Stimulated activated CD4-positive, alpha-beta T cell treated with anti-CD3 and anti-CD28 coated beads, Interleukin-2, amount 100 ng/mL, for 4 hours (primary cell): ENCODE data around the gene PBLD.

ENCODE experiments used
- DNase-seq: peaks from one replicate; pipeline ENCODE4 v3.0.0-alpha.2; 2020; ENCODE audit warnings: low read depth

Gene PBLD

DNA sequence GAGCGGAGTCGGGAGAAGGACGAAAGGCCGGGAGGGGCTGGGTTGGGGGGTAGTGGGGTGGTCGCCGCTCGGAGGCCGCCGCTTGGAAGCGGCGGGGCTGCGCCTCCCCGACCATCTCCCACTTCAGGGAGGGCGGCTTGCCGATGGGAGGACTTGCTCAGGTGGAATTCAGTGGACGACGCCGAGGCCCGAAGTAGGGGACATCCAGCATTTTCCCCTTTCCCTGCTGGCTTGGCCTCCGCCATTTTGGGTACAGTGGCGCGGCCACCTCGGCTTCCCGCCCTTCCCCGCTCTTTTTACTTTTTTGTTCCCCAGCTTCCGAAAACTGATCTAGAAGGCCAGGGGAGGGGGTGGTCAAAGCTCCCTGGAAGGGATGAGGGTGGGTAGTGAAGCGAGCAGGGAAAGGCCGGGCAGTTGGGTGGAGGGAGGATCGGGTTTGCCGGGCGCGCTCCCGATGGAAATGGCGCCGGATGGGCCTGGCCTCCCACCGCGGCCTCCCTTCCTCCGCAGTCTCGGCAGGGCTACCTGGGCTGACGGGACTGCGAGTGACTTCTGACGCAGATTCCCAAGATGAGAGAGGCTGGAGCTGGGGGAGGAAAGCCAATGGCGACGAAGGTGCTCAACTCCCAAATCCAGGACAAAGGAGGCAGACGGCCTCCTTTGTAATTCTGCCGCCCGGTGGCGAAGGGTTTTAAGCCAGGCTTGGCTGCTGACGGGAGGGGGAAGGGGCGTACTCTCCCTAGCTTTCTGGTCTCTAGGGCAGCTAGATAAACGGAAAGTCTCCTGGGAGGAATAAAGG is at the start of gene PBLD:
PBLD (minus strand) TSS at position 670 of the 799 bp plus-strand sequence. CDS start 26,084 bp downstream, outside the sequence.
- peak; percentile 27 for DNase-seq

DNA sequence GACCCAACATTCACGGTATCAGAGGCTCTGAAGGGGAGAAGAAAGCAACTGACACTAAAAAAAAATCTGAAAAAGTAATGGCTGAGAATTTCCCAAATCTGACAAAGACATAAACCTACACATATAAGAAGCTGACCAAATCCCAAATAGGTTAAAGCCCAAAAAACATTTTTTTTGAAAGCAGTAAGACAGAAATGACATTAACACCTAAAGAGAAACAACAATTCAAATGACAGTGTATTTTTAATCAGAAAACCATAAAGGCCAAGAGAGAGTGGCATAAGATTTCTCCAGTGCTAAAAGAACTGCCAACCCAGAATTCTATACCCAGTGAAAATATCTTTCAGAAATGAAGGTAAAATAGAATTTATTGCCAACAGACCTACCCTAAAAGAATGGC is 38.9 kb upstream of the PBLD start:
- no peak for DNase-seq

DNA sequence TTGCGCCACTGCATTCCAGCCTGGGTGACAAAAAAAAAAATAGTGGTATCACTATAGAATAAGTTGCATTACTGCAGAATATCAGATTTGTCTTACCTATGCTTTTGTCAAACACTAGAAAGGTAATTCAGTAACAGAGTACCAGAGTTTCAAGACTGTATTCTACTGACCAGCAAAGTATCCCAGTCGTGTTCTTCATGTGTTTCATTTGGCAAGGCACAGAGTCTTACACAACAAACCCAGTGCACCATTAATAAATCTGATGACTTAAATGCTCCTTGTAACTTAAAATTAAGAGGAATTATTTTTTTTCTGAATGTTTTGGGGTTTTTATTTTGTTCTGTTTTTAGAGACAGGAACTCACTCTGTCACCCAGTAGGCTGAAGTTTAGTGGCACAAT is 34.4 kb upstream of the PBLD start:
- DNase-seq: no peak

DNA sequence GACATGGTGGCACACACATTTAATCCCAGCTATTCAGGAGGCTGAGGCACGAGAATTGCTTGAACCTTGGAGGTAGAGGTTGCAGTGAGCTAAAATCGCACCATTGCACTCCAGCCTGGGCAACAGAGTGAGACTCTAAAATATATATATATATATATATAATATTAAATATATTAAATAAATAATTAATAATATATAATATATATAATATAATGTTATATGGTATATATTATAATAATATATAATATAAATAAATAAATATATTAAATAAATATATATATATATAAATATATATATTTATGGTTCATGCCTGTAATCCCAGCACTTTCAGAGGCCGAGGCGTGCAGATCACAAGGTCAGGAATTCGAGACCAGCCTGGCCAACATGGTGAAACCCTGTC is 33.9 kb upstream of the PBLD start:
- DNase-seq: no peak

DNA sequence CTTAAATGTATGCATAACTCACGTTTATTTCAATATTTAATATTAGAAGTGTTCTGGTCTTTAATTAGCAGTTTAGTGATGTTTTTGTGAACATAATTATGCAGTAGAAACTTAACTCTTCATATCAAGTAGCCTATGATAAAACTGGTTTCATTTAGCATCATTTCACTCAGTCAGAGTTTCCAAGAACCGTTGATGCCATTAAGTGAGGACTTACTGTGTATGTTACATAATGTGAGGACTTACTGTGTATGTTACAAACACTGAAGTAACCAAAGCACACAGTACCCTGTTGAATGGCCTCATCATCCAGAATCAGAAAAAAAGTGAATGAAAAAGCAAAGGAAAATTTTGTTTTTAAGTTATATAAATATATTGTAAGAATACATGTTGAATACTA is 32.9 kb upstream of the PBLD start:
- no peak for DNase-seq

DNA sequence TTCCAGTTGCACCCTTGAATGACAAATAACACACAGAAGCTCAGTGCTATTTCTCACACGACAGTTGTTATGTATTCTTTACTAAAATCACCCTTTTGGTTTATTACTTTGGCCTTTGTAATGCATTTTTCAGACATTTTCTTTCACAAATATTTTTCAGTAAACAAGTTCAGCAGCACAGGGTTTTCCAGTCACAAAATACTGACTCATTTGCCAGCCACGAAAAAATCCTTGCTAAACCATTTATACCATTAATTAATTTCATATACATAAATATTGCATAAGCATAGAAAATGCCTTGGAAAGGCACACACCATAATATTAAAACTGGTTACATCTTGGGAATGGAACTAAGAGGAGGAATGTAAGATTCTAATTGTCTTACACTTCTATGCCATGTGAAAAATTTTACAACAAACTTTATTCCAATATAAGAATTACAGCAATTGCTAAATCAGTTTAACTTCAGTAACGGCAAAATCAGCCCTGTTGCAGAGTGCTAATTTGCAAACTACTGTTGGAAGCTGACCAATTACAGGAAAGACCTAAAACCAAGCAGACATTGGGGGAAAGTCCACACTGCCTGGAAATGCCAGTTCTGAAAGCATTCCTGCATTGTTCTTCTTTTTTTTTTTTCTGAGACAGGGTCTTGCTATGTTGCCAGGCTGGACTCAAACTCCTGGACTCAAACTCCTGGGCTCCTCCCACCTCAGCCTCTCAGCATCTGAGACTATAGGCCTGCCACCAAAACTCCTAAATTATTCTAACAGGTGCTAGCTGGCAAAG is 31.6 kb upstream of the PBLD start:
- DNase-seq: no peak

DNA sequence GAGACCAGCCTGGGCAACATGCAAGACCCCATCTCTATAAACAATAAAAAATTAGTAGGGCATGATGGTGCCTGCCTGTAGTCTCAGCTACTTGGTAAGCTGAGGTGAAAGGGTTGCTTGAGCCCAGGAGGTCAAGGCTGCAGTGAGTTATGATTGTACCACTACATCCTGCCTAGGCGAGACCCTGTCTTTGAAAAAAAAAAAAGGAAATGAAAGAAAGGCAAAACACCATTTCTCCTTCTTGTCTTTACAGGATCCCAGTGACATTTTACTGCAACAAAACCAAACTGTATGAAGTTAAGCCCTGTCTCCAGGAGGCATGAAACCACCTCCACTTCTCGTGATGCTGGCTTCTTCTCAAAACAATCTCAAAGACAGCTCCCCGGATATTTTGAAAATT is 29.9 kb upstream of the PBLD start:
- no peak for DNase-seq

DNA sequence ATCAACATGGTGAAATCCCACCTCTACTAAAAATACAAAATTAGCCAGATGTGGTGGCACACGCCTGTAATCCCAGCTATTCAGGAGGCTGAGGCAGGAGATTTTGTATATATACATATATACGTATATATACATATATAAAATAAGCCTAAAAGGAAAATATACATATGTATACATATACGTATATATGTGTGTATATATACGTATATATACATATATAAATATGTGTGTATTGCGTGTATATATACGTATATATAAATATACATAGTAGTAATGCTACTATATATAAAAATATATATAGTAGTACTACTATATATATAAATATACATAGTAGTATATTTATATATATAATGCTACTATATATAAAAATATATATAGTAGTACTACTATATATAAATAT is 26.5 kb upstream of the PBLD start:
- no peak for DNase-seq

DNA sequence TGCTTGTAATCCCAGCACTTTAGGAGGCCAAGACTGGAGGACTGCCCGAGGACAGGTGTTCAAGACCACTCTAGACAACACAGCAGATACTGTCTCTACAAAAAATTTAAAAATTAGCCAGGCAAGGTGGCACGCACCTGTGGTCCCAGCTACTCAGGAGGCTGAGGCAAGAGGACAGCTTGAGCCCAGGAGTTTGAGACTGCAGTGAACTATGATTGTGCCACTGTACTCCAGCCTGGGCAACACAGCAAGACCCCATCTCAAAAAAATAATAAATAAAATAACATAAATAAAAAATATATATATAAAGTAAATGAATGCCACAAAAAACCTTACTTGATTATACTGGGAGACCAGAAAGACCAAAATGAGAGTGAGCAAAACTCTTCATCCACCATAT is 20.8 kb upstream of the PBLD start:
- DNase-seq: no peak

DNA sequence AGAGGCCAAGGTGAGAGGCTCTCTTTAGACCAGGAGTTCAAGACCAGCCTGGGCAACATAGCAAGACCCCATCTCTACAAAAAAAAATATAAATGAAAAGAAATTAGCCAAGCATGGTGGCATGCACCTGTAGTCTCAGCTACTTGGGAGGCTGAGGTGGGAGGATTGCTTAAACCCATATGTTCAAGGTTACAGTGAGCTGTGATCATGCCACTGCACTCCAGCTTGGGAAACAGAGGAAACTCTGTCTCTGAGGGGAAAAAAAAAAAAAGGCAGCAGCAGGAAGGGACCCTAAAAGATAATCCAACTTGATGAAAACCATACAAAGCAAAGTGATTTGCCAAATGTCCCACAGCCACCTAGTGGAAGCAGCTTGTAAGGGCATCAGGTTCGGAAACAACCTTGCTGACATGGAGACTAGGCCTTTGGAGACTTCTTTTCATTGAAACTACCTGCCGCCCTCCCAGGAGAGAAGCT is 15.6 kb upstream of the PBLD start:
- peak; percentile 21 for DNase-seq

DNA sequence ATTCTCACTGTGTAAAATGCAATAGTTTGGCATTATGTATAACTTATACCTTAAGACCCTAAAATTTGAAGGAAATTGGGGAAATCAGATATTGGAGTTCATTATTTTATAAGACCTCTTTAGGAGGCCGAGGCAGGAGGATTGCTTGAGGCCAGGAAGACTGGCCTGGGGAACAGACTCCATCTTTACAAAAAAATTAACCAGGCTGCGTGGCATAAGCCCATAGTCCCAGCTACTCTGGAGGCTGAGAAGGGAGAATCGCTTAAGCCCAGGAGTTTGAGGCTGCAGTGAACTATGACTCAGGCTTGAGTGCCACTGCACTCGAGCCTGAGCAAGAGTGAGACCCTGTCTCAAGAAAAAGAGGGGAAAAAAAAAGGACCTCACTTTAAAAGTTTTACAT is 14.0 kb upstream of the PBLD start:
- no peak for DNase-seq

DNA sequence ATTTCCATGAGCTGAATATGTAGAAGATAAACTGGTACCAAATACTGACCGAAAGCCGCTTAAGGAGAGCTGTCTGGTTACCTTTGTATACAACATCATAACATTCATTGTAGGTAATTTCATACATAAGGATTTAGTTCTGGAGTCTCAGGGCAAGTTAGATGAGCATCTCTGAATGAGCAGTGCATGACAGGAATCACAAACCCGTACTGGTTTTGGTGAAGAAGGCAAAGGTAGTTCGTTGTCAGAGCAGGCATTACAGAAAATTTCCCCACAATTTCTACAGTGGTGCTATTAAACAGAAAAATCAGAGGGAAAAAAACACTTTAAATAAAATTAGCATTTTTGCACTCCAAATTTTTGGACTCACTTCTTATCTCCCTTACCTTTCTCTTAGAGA is 12.9 kb upstream of the PBLD start:
- DNase-seq: no peak

DNA sequence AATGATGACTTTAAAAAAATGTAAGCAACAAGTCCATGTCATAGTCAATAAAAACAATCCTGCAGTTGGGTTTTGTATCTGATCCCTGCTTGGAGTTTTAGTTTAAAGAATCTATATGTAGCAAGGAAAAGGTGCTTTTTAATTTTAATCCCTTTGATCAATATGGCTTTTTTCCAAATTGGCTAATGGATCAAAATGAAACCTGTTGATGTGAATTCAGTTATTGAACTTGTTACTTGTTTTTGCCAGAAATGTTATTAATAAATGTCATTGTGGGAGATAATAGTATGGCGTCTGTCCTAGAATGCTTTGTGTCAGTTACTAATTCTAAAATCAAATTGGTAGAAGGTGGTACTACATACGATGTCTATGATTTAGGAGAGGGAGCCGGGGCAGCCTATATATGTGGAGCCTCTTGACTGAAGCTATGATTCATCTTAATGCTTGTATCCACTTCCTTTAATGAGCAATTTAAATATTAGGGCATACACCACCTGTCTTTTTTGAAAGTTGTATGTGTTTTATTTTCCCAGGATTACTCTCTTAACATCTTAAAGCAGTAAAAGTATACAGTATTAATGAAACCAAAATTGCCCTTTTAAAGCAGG is 10.3 kb upstream of the PBLD start:
- DNase-seq: no peak

DNA sequence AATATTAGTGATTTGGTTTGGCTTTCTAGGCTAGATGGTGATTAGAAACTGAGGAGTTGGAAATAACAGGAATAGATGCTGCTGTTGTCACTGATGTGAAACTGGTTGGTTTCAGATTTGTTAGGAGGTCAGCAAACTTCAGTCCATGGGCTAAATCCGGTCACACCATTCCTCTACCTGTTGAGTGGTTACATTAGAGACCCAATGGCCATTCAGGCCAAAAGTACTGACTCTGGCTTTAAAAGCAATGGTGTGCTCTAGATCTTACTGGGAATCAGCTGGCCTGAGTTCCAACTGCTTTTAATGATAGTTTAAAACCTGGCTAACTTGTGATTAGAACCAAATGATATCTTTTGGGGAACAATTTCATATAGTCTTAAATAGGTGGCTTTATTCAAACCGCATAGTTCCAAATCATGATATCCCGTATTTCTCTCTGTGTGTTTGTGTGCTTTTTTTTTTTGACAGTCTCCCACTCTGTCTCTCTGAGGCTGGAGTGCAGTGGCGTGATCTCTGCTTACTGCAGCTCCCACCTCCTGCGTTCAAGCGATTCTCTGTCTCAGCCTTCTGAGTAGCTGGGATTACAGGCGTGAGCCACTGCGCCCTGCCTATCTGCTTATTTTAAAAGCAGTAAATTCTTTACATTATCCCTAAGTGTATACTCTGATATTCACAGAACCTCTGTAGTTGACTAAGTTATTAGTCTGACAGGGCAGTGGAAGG is 7.8 kb upstream of the PBLD start:
- DNase-seq: no peak

DNA sequence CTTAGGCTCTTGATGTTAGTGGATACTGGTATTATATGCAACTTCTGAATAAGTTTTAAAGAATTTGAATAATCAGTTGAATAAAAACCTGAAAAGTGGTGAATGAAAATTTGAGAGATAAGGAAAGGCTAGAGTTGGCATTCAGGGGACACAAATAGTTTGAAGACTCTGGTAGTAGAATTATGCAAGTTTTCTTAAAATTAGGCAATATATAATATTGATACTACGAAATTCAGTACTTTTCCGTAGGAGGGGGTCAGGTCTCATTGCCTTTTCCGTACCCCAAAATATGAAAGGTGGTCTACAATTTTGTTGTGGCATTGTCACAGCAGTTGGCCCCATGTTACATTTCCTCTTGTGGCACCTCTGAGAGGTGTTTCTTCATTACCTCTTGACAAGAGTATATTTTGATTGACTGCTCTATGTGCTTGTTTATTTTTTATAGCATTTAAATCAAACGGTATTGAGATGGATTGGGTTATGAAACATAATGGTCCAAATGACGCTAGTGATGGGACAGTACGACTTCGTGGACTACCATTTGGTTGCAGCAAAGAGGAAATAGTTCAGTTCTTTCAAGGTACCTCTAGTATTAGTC is 4.1 kb upstream of the PBLD start:
- DNase-seq: no peak

DNA sequence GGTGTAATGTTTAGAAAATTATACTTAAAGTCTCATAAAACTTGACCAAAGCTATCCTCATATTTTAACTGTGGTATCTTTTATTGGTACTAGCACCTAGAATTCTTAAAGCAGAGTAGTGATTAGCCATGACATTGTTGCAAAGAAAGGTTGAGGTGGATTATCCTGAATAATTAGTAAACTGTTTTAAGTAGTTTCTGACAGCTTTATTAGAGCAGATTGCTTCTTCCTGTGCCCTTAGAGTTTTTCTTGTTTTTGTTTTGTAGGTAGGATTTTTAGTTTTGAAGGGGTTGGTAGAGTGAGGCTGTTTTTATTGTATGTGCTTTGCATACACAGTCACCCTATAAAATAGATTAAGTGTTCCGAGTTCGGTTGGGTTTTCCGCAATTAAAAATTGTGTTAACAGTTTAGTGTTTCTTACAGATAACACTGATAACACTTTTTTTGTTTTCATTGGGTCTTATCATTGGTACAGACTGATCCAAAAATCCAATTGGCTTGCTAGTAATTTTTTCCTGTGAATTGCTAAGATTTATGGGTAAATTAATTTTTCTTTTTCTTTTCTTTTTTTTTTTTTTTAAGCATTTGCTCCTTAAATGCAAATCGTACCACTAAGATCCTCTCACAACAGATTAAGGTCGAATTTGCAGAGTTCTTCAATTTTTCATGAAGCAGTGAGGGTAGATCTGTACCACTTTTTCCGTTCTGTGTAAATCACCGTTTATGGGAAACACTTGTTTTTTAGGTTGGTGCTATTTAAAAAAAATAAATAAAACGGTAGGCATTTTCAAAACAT is 2.1 kb upstream of the PBLD start:
- DNase-seq: no peak

DNA sequence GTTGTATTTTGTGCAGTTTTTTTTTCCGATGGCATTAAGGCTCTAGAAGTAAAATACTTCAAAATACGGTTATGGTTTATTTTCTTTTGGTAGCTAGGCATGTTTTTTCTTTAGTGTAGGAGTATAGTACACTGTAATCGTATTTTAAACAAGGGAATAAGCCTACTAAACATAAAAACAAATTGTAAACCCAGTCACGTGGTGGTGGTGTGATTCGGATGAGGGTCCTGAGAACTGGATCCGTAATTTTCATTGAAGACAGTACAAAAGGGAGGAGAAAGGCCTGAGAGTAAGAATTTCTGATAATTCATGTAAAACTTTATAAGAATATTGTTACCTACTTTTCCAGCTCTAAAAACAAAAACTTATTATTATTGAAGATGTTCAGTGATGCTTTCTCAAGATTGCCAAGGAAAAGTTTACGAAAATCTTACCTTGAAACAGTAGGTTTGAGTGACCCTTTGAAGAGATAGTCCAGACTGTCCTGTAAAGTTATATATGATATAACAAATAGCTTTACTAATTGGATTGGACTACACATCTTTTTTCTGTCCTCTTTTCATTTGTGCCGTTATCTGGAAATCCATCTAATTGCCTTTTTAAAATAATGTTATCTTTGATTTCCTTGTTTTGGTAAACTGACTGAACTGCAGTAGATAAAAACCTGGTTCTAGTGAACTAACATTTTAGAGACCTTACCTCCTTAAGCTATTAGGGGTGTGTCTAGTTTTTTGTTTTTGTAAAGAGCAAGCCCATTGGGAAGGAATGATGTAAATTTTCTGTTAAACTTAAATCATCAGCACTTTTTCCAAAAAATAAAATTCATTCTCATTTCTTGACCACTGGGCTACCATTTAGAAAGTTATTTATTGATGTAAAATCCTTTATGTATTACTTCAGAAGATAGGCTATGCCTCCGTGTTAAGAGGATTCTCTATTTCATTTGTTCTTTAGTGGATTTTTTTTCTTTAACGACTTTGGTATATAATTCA is 1.0 kb upstream of the PBLD start:
- no peak for DNase-seq

DNA sequence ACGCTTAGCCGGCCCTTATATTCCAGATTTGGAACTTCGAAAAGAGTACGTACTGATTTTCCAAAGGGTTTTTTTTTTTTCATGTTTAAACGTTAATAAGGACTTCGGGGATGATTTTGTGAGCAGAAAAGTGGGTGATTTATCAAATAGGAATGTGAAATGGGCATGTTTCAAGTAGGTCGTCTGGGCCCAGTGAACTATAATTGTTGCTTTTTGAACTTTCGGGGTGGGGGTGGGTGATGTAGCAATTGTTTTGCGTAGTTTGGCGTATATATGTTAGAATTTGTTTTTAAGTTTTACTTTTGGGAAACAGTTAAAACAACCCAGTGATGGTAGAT is 299 bp upstream of the PBLD start:
- no peak for DNase-seq

DNA sequence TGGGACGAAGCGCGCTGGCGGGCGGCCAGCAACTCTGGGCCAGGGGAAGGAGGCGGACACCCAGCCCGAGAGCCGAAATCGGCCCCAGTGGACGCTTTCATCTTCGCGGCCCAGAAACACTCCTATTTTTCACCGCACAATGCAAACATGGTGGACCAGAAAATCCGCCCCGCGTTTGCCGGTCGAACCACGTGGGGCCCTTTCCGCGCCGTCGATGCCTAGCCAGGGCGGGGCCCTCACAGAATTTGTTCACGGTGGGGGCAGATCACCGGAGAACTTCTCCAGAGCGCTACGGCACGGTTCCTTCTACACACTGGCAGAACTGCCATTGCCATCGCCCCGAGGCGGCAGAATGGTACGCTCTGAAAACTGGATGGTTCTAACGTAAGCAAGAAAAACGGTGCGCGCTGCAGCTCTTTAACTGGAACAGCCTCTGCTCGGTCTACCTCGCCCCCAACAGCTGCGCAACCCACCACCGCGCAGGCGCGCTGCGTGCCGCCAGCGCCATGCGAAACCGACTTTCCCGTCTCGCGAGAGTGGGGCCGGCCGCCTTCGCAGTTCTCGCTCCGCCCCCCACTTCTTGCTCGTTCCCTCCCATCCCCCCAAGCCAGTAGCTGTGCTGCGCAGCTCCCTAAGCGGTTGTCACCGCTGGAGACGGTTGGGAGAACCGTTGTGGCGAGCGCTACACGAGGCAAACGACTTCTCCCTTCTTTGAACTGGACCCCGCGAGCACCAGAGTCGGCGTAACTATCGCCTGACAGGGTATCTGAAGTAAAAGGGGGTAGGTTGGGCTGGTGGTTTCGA is 1.1 kb downstream of the PBLD start, which contains the start of gene HNRNPH3:
HNRNPH3 (plus strand) TSS at position 610 of the 804 bp plus-strand sequence. CDS start 5,158 bp downstream, outside the sequence.
- DNase-seq: peak; percentile 99
